GM19239 (cell line): Measurements from ENCODE around the gene MEGF6.

Experiments
- DNase-seq: peaks from one replicate; pipeline ENCODE4 v3.0.0; 2011; ENCODE audit warnings: low spot score; ENCODE audit not compliant: insufficient read length
- FAIRE-seq: peaks from 2 replicates; lab custom pipeline; 2011; peaks lifted over from hg19 to GRCh38; lab: Jason Lieb, UNC

MEGF6 gene

GRCh38 chr1:3465091-3465934, 146.0 kb downstream of the MEGF6 start:
- FAIRE-seq = no peak
- no peak for DNase-seq

- DNase-seq (no peak), FAIRE-seq (no peak)
Measured at GRCh38 chr1:3464649-3465025, 146.7 kb downstream of the MEGF6 start.

- DNase-seq (no peak), FAIRE-seq (no peak)
Measured at GRCh38 chr1:3463891-3464648, 147.2 kb downstream of the MEGF6 start.

- no peak for FAIRE-seq
- DNase-seq = no peak
Measured at GRCh38 chr1:3463408-3463863, 147.9 kb downstream of the MEGF6 start.

GRCh38 chr1:3463013-3463385, 148.3 kb downstream of the MEGF6 start:
- DNase-seq (no peak), FAIRE-seq (no peak)

GRCh38 chr1:3462356-3463012, 148.8 kb downstream of the MEGF6 start:
- DNase-seq (no peak), FAIRE-seq (no peak)

- FAIRE-seq (no peak), DNase-seq (no peak)
Measured at GRCh38 chr1:3461934-3462275, 149.4 kb downstream of the MEGF6 start.

GRCh38 chr1:3461238-3461933, 149.9 kb downstream of the MEGF6 start:
- DNase-seq (no peak), FAIRE-seq (no peak)

GRCh38 chr1:3460672-3461131, 150.6 kb downstream of the MEGF6 start:
- DNase-seq (no peak), FAIRE-seq (no peak)

- no peak for FAIRE-seq
- DNase-seq = no peak
Measured at GRCh38 chr1:3459940-3460671, 151.2 kb downstream of the MEGF6 start.

GRCh38 chr1:3459051-3459908, 152.0 kb downstream of the MEGF6 start:
- DNase-seq (no peak), FAIRE-seq (no peak)

- FAIRE-seq (no peak), DNase-seq (no peak)
Measured at GRCh38 chr1:3457910-3458883, 153.1 kb downstream of the MEGF6 start.

GRCh38 chr1:3456964-3457909, 154.1 kb downstream of the MEGF6 start:
- no peak for FAIRE-seq
- DNase-seq = no peak

- FAIRE-seq = no peak
- DNase-seq = no peak
Measured at GRCh38 chr1:3456449-3456963, 154.8 kb downstream of the MEGF6 start.

GRCh38 chr1:3455670-3456448, 155.4 kb downstream of the MEGF6 start:
- no peak for FAIRE-seq
- no peak for DNase-seq
